NT2/D1 (cell line): ENCODE results near the gene CAPRIN2.

Experiments used
- SUZ12 ChIP-seq: IDR thresholded peaks from 2 replicates; pipeline ENCODE4 v1.6.1; 2011; ENCODE audit not compliant: insufficient read length, insufficient read depth; ENCODE audit errors: extremely low read depth
- YY1 ChIP-seq: IDR thresholded peaks from 2 replicates; pipeline ENCODE4 v1.6.1; 2011; ENCODE audit not compliant: insufficient read length, insufficient read depth
- ZNF274 ChIP-seq: IDR thresholded peaks from 2 replicates; pipeline ENCODE4 v1.6.1; 2011; ENCODE audit warnings: mild to moderate bottlenecking, low read depth, low read length

GRCh38 chr12:30784508-30784907 lies 29.8 kb upstream of the CAPRIN2 start:
- TF ChIP-seq ZNF274 (no peak), YY1 (no peak), SUZ12 (no peak)
